IMR-90 (cell line): ENCODE measurements around the gene GJC1. TPM values are rescaled to one million over a fixed set of nuclear protein-coding genes. Genes with fewer than 3 reads are reported as not detected.

ENCODE experiments used
- ATAC-seq: fragments of 200-7000 bp; cut with Tn5 transposase; 2 replicates; pipeline ENCODE4 v1.9.1; 2020; ENCODE audit warnings: low read depth, mild to moderate bottlenecking, moderate library complexity
- BruUV-seq: library from RNA; stranded (reverse); fragments of 400-500 nt; replicated peaks from 2 replicates; lab custom pipeline; 2021; lab: Mats Ljungman, UMichigan
- CTCF ChIA-PET: fragments of 300-600 bp; formaldehyde crosslinking; extraction: SDS; loops from one replicate; lab custom pipeline; 2021; ENCODE audit warnings: antibody characterized with exemption; lab: Yijun Ruan, JAX
- POLR2A ChIA-PET: fragments of 300-600 bp; sonication (Branson Sonifier 250); formaldehyde crosslinking; loops from one replicate; lab custom pipeline; 2022; ENCODE audit warnings: antibody characterized with exemption; ENCODE audit not compliant: unreplicated experiment; lab: Charles Lee
- DNase-seq: peaks from one replicate; pipeline ENCODE4 v3.0.0; 2013
- H2AFZ ChIP-seq: replicated peaks from 2 replicates; pipeline ENCODE3; 2013; ENCODE audit warnings: low read length, mild to moderate bottlenecking; ENCODE audit not compliant: poor library complexity
- H2AK5ac ChIP-seq: 2 replicates; pipeline ENCODE4 v1.6.1; 2013; ENCODE audit warnings: low read depth, low read length, inconsistent platforms
- H2AK9ac ChIP-seq: replicated peaks from 2 replicates; pipeline ENCODE3; 2013; ENCODE audit warnings: mild to moderate bottlenecking, low read depth, low read length, moderate library complexity; ENCODE audit not compliant: poor library complexity
- H2BK120ac ChIP-seq: 2 replicates; pipeline ENCODE4 v1.6.1; 2013; ENCODE audit warnings: low read depth, low read length, inconsistent platforms
- H2BK15ac ChIP-seq: 3 replicates; pipeline ENCODE4 v1.6.1; 2013; ENCODE audit warnings: low read depth, low read length, inconsistent platforms
- H2BK20ac ChIP-seq: 2 replicates; pipeline ENCODE4 v1.6.1; 2013; ENCODE audit warnings: low read depth, mild to moderate bottlenecking, inconsistent platforms, low read length, moderate library complexity
- H2BK5ac ChIP-seq: 2 replicates; pipeline ENCODE4 v1.6.1; 2013; ENCODE audit warnings: mild to moderate bottlenecking, low read depth, low read length, inconsistent platforms; ENCODE audit not compliant: poor library complexity, severe bottlenecking
- H3K14ac ChIP-seq: replicated peaks from 2 replicates; pipeline ENCODE4 v1.6.1; 2013; ENCODE audit warnings: low read depth, low read length, inconsistent platforms
- H3K18ac ChIP-seq: 2 replicates; pipeline ENCODE4 v1.6.1; 2013; ENCODE audit warnings: low read depth, low read length, control low read depth
- H3K23ac ChIP-seq: 2 replicates; pipeline ENCODE4 v1.6.1; 2013; ENCODE audit warnings: low read depth, low read length, inconsistent platforms
- H3K27ac ChIP-seq: 2 replicates; pipeline ENCODE4 v1.5.1; 2013; ENCODE audit warnings: mild to moderate bottlenecking, control low read depth, low read length; ENCODE audit not compliant: insufficient read depth
- H3K27me3 ChIP-seq: 2 replicates; pipeline ENCODE4 v1.6.1; 2013; ENCODE audit warnings: low read length; ENCODE audit not compliant: control insufficient read depth, insufficient read depth
- H3K36me3 ChIP-seq: 2 replicates; pipeline ENCODE4 v1.6.1; 2013; ENCODE audit warnings: low read length, mixed read lengths; ENCODE audit not compliant: control insufficient read depth, insufficient read depth
- H3K4ac ChIP-seq: 2 replicates; pipeline ENCODE4 v1.6.1; 2013; ENCODE audit warnings: low read depth, low read length, inconsistent platforms
- H3K4me1 ChIP-seq: 2 replicates; pipeline ENCODE4 v1.6.1; 2013; ENCODE audit warnings: low read length, mixed read lengths; ENCODE audit not compliant: control insufficient read depth, insufficient read depth
- H3K4me2 ChIP-seq: 2 replicates; pipeline ENCODE4 v1.6.1; 2013; ENCODE audit warnings: low read depth, mild to moderate bottlenecking, control low read depth, low read length, moderate library complexity
- H3K4me3 ChIP-seq: 2 replicates; pipeline ENCODE4 v1.5.1; 2013; ENCODE audit warnings: low read depth, mild to moderate bottlenecking, control low read depth, low read length, moderate library complexity; ENCODE audit not compliant: insufficient read depth
- H3K56ac ChIP-seq: 2 replicates; pipeline ENCODE4 v1.6.1; 2013; ENCODE audit warnings: low read length, inconsistent platforms; ENCODE audit not compliant: insufficient read depth; ENCODE audit errors: extremely low read depth
- H3K79me1 ChIP-seq, 2 experiments: 2 replicates each; pipeline ENCODE4 v1.6.1; 2013; ENCODE audit warnings: low read length in 2 of 2, inconsistent platforms in 1 of 2, low read depth in 1 of 2
- H3K9ac ChIP-seq: 2 replicates; pipeline ENCODE4 v1.6.1; 2013; ENCODE audit warnings: low read depth, low read length, control low read depth
- H3K9me1 ChIP-seq: 2 replicates; pipeline ENCODE4 v1.6.1; 2013; ENCODE audit warnings: low read length, inconsistent platforms; ENCODE audit not compliant: insufficient read depth
- H3K9me3 ChIP-seq: 2 replicates; pipeline ENCODE4 v1.6.1; 2013; ENCODE audit warnings: low read length; ENCODE audit not compliant: control insufficient read depth, insufficient read depth
- H4K20me1 ChIP-seq: 2 replicates; pipeline ENCODE4 v1.6.1; 2013; ENCODE audit warnings: low read length, inconsistent platforms; ENCODE audit not compliant: insufficient read depth
- H4K5ac ChIP-seq: 2 replicates; pipeline ENCODE4 v1.6.1; 2013; ENCODE audit warnings: mild to moderate bottlenecking, low read depth, low read length, control low read depth
- H4K8ac ChIP-seq, 2 experiments: 2 replicates each; pipeline ENCODE4 v1.6.1; 2013; ENCODE audit warnings: low read depth in 2 of 2, low read length in 2 of 2, control low read depth in 1 of 2, inconsistent platforms in 1 of 2
- H4K91ac ChIP-seq: 2 replicates; pipeline ENCODE4 v1.6.1; 2013; ENCODE audit warnings: low read depth, low read length, inconsistent platforms; ENCODE audit not compliant: insufficient read depth
- BHLHE40 ChIP-seq: fragments of 150-350 bp; IDR thresholded peaks from 2 replicates; pipeline ENCODE4 v1.6.1; 2016; ENCODE audit warnings: mild to moderate bottlenecking, low read depth, low read length
- CEBPB ChIP-seq: IDR thresholded peaks from 2 replicates; pipeline ENCODE4 v1.6.1; 2012; ENCODE audit warnings: low read depth, low read length, improper control_type of control experiment
- CHD1 ChIP-seq: IDR thresholded peaks from 2 replicates; pipeline ENCODE4 v1.6.1; 2012; ENCODE audit warnings: low read depth, low read length, improper control_type of control experiment
- CTCF ChIP-seq: conservative IDR thresholded peaks from 2 replicates; pipeline ENCODE4 v1.5.1; 2012; ENCODE audit warnings: mild to moderate bottlenecking, low read depth, low read length, improper control_type of control experiment
- ELK1 ChIP-seq: fragments of 150-350 bp; IDR thresholded peaks from 2 replicates; pipeline ENCODE4 v1.6.1; 2016; ENCODE audit warnings: low read depth, mild to moderate bottlenecking, low read length, moderate library complexity, borderline replicate concordance
- FOS ChIP-seq: fragments of 150-350 bp; IDR thresholded peaks from 2 replicates; pipeline ENCODE4 v1.6.1; 2016; ENCODE audit warnings: low read depth, low read length
- MAFK ChIP-seq: IDR thresholded peaks from 2 replicates; pipeline ENCODE4 v1.6.1; 2012; ENCODE audit warnings: low read depth, low read length, improper control_type of control experiment
- MAZ ChIP-seq: IDR thresholded peaks from 2 replicates; pipeline ENCODE4 v1.6.1; 2012; ENCODE audit warnings: low read depth, mild to moderate bottlenecking, low read length, improper control_type of control experiment, moderate library complexity, borderline replicate concordance
- MXI1 ChIP-seq: IDR thresholded peaks from 2 replicates; pipeline ENCODE4 v1.6.1; 2012; ENCODE audit warnings: low read depth, mild to moderate bottlenecking, low read length, moderate library complexity, borderline replicate concordance
- NFE2L2 ChIP-seq: fragments of 150-350 bp; IDR thresholded peaks from 2 replicates; pipeline ENCODE4 v1.6.1; 2016; ENCODE audit warnings: low read depth, mild to moderate bottlenecking, low read length
- RAD21 ChIP-seq: IDR thresholded peaks from 2 replicates; pipeline ENCODE4 v1.6.1; 2012; ENCODE audit warnings: low read length, improper control_type of control experiment
- RCOR1 ChIP-seq: IDR thresholded peaks from 2 replicates; pipeline ENCODE4 v1.6.1; 2012; ENCODE audit warnings: mild to moderate bottlenecking, low read length, improper control_type of control experiment; ENCODE audit not compliant: insufficient replicate concordance
- RFX5 ChIP-seq: IDR thresholded peaks from 2 replicates; pipeline ENCODE4 v1.8.0; 2012; ENCODE audit warnings: low read depth, mild to moderate bottlenecking, low read length, moderate library complexity
- SMC3 ChIP-seq: fragments of 150-350 bp; IDR thresholded peaks from 2 replicates; pipeline ENCODE4 v1.6.1; 2016; ENCODE audit warnings: low read depth, mild to moderate bottlenecking, antibody characterized with exemption, low read length, moderate library complexity
- USF2 ChIP-seq: fragments of 150-350 bp; IDR thresholded peaks from 2 replicates; pipeline ENCODE4 v1.6.1; 2017; ENCODE audit warnings: mild to moderate bottlenecking, antibody characterized with exemption, low read length, low read depth
- WGBS, 2 experiments: methylation state at CpG; one replicate each; pipeline versions ENCODE4 v1.1.5 to v1.1.7; 2013; ENCODE audit warnings: missing lambda C conversion rate in 2 of 2; ENCODE audit not compliant: insufficient read length in 1 of 2; ENCODE audit errors: extremely low coverage in 2 of 2; 5-methylcytosine and 5-hydroxymethylcytosine counted together
- dilution Hi-C: fragments of 300-500 bp; cut with HindIII; formaldehyde crosslinking; loops from one replicate; pipeline ENCODE4 v1.14.3; 2018; ENCODE audit warnings: low sequenced_read_pairs; ENCODE audit not compliant: unreplicated experiment
- in situ Hi-C: fragments of 300-500 bp; cut with MboI; formaldehyde crosslinking; loops from 3 replicates; pipeline ENCODE4 v1.14.3; 2019; ENCODE audit warnings: low sequenced_read_pairs, inconsistent platforms, mixed read lengths
- intact Hi-C: fragments of 100-400 bp; cut with micrococcal nuclease; formaldehyde crosslinking; loops from 2 replicates; pipeline ENCODE4 v1.10.0; 2022
- polyA plus RNA-seq, 3 experiments: library from polyadenylated mRNA; depleted of rRNA; stranded (reverse); fragments of >200 nt; gene quantifications; 2 replicates each; pipeline ENCODE4 v1.2.3, GENCODE V29; 2012; ENCODE audit warnings: low replicate concordance in 1 of 3
- total RNA-seq: library from RNA; depleted of rRNA; stranded (reverse); fragments of >200 nt; gene quantifications from 2 replicates; pipeline ENCODE4 v1.2.3, GENCODE V29; 2012

GJC1 gene
- total and polyA plus RNA-seq, 2 of the 4 experiments (the other 2 are of a cell fraction): 23.9 to 69.7 TPM

GRCh38 chr17:44769647-44770084 lies 60.4 kb downstream of the GJC1 start:
- H2BK5ac ChIP-seq: no peak overlapping the region
- DNase-seq (no peak), ATAC-seq (no peak)
- no peak overlapping the region for H3K9ac ChIP-seq
- CTCF ChIA-PET: no interaction called here
- no peak overlapping the region for H2AK5ac ChIP-seq
- TF ChIP-seq NFE2L2 (no peak), RAD21 (no peak), USF2 (no peak), SMC3 (no peak), ELK1 (no peak), RCOR1 (no peak), RFX5 (no peak), CHD1 (no peak), FOS (no peak), MAFK (no peak), MAZ (no peak), MXI1 (no peak), BHLHE40 (no peak), CEBPB (no peak), CTCF (no peak)
- no peaks in the 10 kb centered on the region for H3K9me3 ChIP-seq
- H3K27me3 ChIP-seq: peaks cover 20% of the 10 kb centered on the region
- no peaks in the 10 kb centered on the region for H3K36me3 ChIP-seq
- no CpG with 5 or more reads among the region's 15 CpGs for WGBS, 2 experiments
- no peaks in the 10 kb centered on the region for H3K79me1 ChIP-seq
- H4K8ac ChIP-seq: no peak overlapping the region
- no peak overlapping the region for H2AK9ac ChIP-seq
- H2BK20ac ChIP-seq: no peak overlapping the region
- POLR2A ChIA-PET: no interaction called here
- H4K20me1 ChIP-seq: no peaks in the 10 kb centered on the region
- H2BK15ac ChIP-seq: no peak overlapping the region
- no peak overlapping the region for H3K56ac ChIP-seq
- H3K4me3 ChIP-seq: no peak overlapping the region
- H3K4me1 ChIP-seq: no peaks in the 10 kb centered on the region
- in situ Hi-C loops: no loop called here
- H3K27ac ChIP-seq: no peak overlapping the region
- H3K18ac ChIP-seq: no peak overlapping the region
- H4K91ac ChIP-seq: no peak overlapping the region
- H4K5ac ChIP-seq: no peak overlapping the region
- H3K14ac ChIP-seq: no peak overlapping the region
- H3K9me1 ChIP-seq: no peaks in the 10 kb centered on the region
- H3K4me2 ChIP-seq: no peak overlapping the region
- H2BK120ac ChIP-seq: no peak overlapping the region
- no peak overlapping the region for H3K23ac ChIP-seq
- no peak overlapping the region for H2AFZ ChIP-seq
- dilution Hi-C loops: no loop called here
- BruUV-seq: no TSS peak
- intact Hi-C loops: loop anchor here (10.0 kb wide), 1 partner anchor 235 kb away; no protein-coding TSS in a partner anchor
- H3K4ac ChIP-seq: no peak overlapping the region
